ENCODE results near the gene FBN2. TPM values are rescaled to one million over a fixed set of nuclear protein-coding genes. Genes with fewer than 3 reads are reported as not detected.

FBN2 gene
- polyA plus RNA-seq (2013, experiment 1 of 2), result 27.4 TPM
- 27.0 TPM for polyA plus RNA-seq (2013, experiment 2 of 2)

GRCh38 chr5:128538000-128538249, at the start of gene FBN2:
FBN2 (minus strand) TSS chr5:128538245; CDS start chr5:128537603, 642 bp downstream.
- no peaks in the 10 kb centered on the region for H3K9me3 ChIP-seq (replicated peaks in 1 of 2; ENCODE audit: control insufficient read depth in 2 of 2, insufficient read depth in 1 of 2, low read depth in 1 of 2, low read length in 2 of 2)
- H2BK12ac ChIP-seq (ENCODE audit: low read length), result peak within 1 kb of the TSS; percentile 75
- peak within 1 kb of the TSS; percentile 79 for H3K4me2 ChIP-seq (ENCODE audit: insufficient read depth, low read length, poor library complexity, severe bottlenecking)
- no peak within 1 kb of the TSS for H4K91ac ChIP-seq (ENCODE audit: low read depth, low read length, poor library complexity)
- H3K18ac ChIP-seq (ENCODE audit: low read length), result peak within 1 kb of the TSS; percentile 96
- no peak within 1 kb of the TSS for H2BK120ac ChIP-seq (ENCODE audit: low read depth, low read length)
- H3K9ac ChIP-seq (ENCODE audit: low read depth, low read length, poor library complexity), result peak within 1 kb of the TSS; percentile 97
- DNase-seq (ENCODE audit: low spot score), result no peak
- no CpG with 5 or more reads among the region's 26 CpGs for WGBS, 2 donors (ENCODE audit: extremely low coverage in 2 of 2, insufficient read length in 2 of 2, insufficient replicate concordance in 1 of 2)
- peaks cover 7% of the 10 kb centered on the region for H3K79me1 ChIP-seq (ENCODE audit: low read depth, low read length)
- peak within 1 kb of the TSS; percentile 37 for H3K23ac ChIP-seq (ENCODE audit: low read depth, low read length, poor library complexity)
- no peaks in the 10 kb centered on the region for H3K27me3 ChIP-seq (ENCODE audit: control insufficient read depth in 3 of 3, insufficient read depth in 3 of 3, low read depth in 1 of 3, low read length in 3 of 3)
- H3K36me3 ChIP-seq (replicated peaks in 1 of 2; ENCODE audit: control insufficient read depth in 2 of 2, insufficient read depth in 2 of 2, low read length in 2 of 2), result peaks cover 2 to 26% of the 10 kb centered on the region in 2 donors
- H3K27ac ChIP-seq (replicated peaks; ENCODE audit: low read length), result peak within 1 kb of the TSS; percentile 95
- H3K4me1 ChIP-seq (ENCODE audit: control insufficient read depth in 2 of 2, insufficient read depth in 1 of 2, low read depth in 1 of 2, low read length in 2 of 2), result peaks cover 4 to 8% of the 10 kb centered on the region in 2 donors
- H3K4ac ChIP-seq (ENCODE audit: low read length), result peak within 1 kb of the TSS; percentile 89
- H2BK15ac ChIP-seq (ENCODE audit: low read length), result peak within 1 kb of the TSS; percentile 99
- H4K8ac ChIP-seq (ENCODE audit: low read depth, low read length), result peak within 1 kb of the TSS; percentile 32
- peak within 1 kb of the TSS; percentile 79 for H2AK5ac ChIP-seq (ENCODE audit: low read depth, low read length)
- H3K4me3 ChIP-seq (ENCODE audit: low read length in 2 of 2), result peak within 1 kb of the TSS; percentile 83 to 99
- H2BK5ac ChIP-seq (ENCODE audit: low read length), result peak within 1 kb of the TSS; percentile 91
- peak within 1 kb of the TSS; percentile 95 for H2AFZ ChIP-seq (ENCODE audit: low read length)
- H3K14ac ChIP-seq (ENCODE audit: low read length), result peak within 1 kb of the TSS; percentile 77

GRCh38 chr5:128587275-128587674, 49.2 kb upstream of the FBN2 start:
- Histone ChIP-seq H2AFZ (ENCODE audit: low read length) (no peak overlapping the region), H3K4ac (ENCODE audit: low read length) (no peak overlapping the region), H3K4me3 (ENCODE audit: low read length in 2 of 2) (no peak overlapping the region), H2AK5ac (ENCODE audit: low read depth, low read length) (no peak overlapping the region), H3K23ac (ENCODE audit: low read depth, low read length, poor library complexity) (no peak overlapping the region), H3K79me1 (ENCODE audit: low read depth, low read length) (no peaks in the 10 kb centered on the region), H2BK5ac (ENCODE audit: low read length) (no peak overlapping the region), H3K27me3 (ENCODE audit: control insufficient read depth in 3 of 3, insufficient read depth in 3 of 3, low read depth in 1 of 3, low read length in 3 of 3) (no peaks in the 10 kb centered on the region), H2BK120ac (ENCODE audit: low read depth, low read length) (no peak overlapping the region), H3K27ac (replicated peaks; ENCODE audit: low read length) (no peak overlapping the region), H3K36me3 (replicated peaks in 1 of 2; ENCODE audit: control insufficient read depth in 2 of 2, insufficient read depth in 2 of 2, low read length in 2 of 2) (no peaks in the 10 kb centered on the region), H2BK12ac (ENCODE audit: low read length) (no peak overlapping the region), H2BK15ac (ENCODE audit: low read length) (no peak overlapping the region), H3K14ac (ENCODE audit: low read length) (no peak overlapping the region), H4K91ac (ENCODE audit: low read depth, low read length, poor library complexity) (no peak overlapping the region), H3K9me3 (replicated peaks in 1 of 2; ENCODE audit: control insufficient read depth in 2 of 2, insufficient read depth in 1 of 2, low read depth in 1 of 2, low read length in 2 of 2) (peaks cover 0 to 2% of the 10 kb centered on the region in 2 donors), H4K8ac (ENCODE audit: low read depth, low read length) (no peak overlapping the region), H3K18ac (ENCODE audit: low read length) (no peak overlapping the region), H3K9ac (ENCODE audit: low read depth, low read length, poor library complexity) (no peak overlapping the region), H3K4me1 (ENCODE audit: control insufficient read depth in 2 of 2, insufficient read depth in 1 of 2, low read depth in 1 of 2, low read length in 2 of 2) (no peaks in the 10 kb centered on the region), H3K4me2 (ENCODE audit: insufficient read depth, low read length, poor library complexity, severe bottlenecking) (no peak overlapping the region)
- DNase-seq (ENCODE audit: low spot score), result no peak
- WGBS, 2 donors (ENCODE audit: extremely low coverage in 2 of 2, insufficient read length in 2 of 2, insufficient replicate concordance in 1 of 2), result no CpG with 5 or more reads among the region's 2 CpGs

- no peak overlapping the region for H4K91ac ChIP-seq (ENCODE audit: low read depth, low read length, poor library complexity)
- H3K9me3 ChIP-seq (replicated peaks in 1 of 2; ENCODE audit: control insufficient read depth in 2 of 2, insufficient read depth in 1 of 2, low read depth in 1 of 2, low read length in 2 of 2), result peaks cover 0 to 2% of the 10 kb centered on the region in 2 donors
- no peak overlapping the region for H3K4ac ChIP-seq (ENCODE audit: low read length)
- no peak overlapping the region for H3K4me3 ChIP-seq (ENCODE audit: low read length in 2 of 2)
- no peak overlapping the region for H3K23ac ChIP-seq (ENCODE audit: low read depth, low read length, poor library complexity)
- WGBS, 2 donors (ENCODE audit: extremely low coverage in 2 of 2, insufficient read length in 2 of 2, insufficient replicate concordance in 1 of 2), result no CpG with 5 or more reads among the region's 1 CpG
- no peak overlapping the region for H2AK5ac ChIP-seq (ENCODE audit: low read depth, low read length)
- H3K4me1 ChIP-seq (ENCODE audit: control insufficient read depth in 2 of 2, insufficient read depth in 1 of 2, low read depth in 1 of 2, low read length in 2 of 2), result no peaks in the 10 kb centered on the region
- H3K36me3 ChIP-seq (replicated peaks in 1 of 2; ENCODE audit: control insufficient read depth in 2 of 2, insufficient read depth in 2 of 2, low read length in 2 of 2), result no peaks in the 10 kb centered on the region
- no peak overlapping the region for H2BK15ac ChIP-seq (ENCODE audit: low read length)
- H2AFZ ChIP-seq (ENCODE audit: low read length), result no peak overlapping the region
- no peak overlapping the region for H4K8ac ChIP-seq (ENCODE audit: low read depth, low read length)
- no peak overlapping the region for H3K14ac ChIP-seq (ENCODE audit: low read length)
- no peaks in the 10 kb centered on the region for H3K79me1 ChIP-seq (ENCODE audit: low read depth, low read length)
- no peak overlapping the region for H3K9ac ChIP-seq (ENCODE audit: low read depth, low read length, poor library complexity)
- H2BK120ac ChIP-seq (ENCODE audit: low read depth, low read length), result no peak overlapping the region
- no peaks in the 10 kb centered on the region for H3K27me3 ChIP-seq (ENCODE audit: control insufficient read depth in 3 of 3, insufficient read depth in 3 of 3, low read depth in 1 of 3, low read length in 3 of 3)
- no peak overlapping the region for H2BK12ac ChIP-seq (ENCODE audit: low read length)
- H3K4me2 ChIP-seq (ENCODE audit: insufficient read depth, low read length, poor library complexity, severe bottlenecking), result no peak overlapping the region
- H3K27ac ChIP-seq (replicated peaks; ENCODE audit: low read length), result no peak overlapping the region
- no peak for DNase-seq (ENCODE audit: low spot score)
- no peak overlapping the region for H2BK5ac ChIP-seq (ENCODE audit: low read length)
- H3K18ac ChIP-seq (ENCODE audit: low read length), result no peak overlapping the region
Measured at GRCh38 chr5:128586848-128587247, 48.8 kb upstream of the FBN2 start.

- Histone ChIP-seq H3K4me3 (ENCODE audit: low read length in 2 of 2) (no peak overlapping the region), H3K79me1 (ENCODE audit: low read depth, low read length) (no peaks in the 10 kb centered on the region), H3K4me1 (ENCODE audit: control insufficient read depth in 2 of 2, insufficient read depth in 1 of 2, low read depth in 1 of 2, low read length in 2 of 2) (no peaks in the 10 kb centered on the region), H2BK120ac (ENCODE audit: low read depth, low read length) (no peak overlapping the region), H3K14ac (ENCODE audit: low read length) (no peak overlapping the region), H2BK12ac (ENCODE audit: low read length) (no peak overlapping the region), H2BK15ac (ENCODE audit: low read length) (no peak overlapping the region), H3K9ac (ENCODE audit: low read depth, low read length, poor library complexity) (no peak overlapping the region), H3K4me2 (ENCODE audit: insufficient read depth, low read length, poor library complexity, severe bottlenecking) (no peak overlapping the region), H2AK5ac (ENCODE audit: low read depth, low read length) (no peak overlapping the region), H3K4ac (ENCODE audit: low read length) (no peak overlapping the region), H2AFZ (ENCODE audit: low read length) (no peak overlapping the region), H3K27me3 (ENCODE audit: control insufficient read depth in 3 of 3, insufficient read depth in 3 of 3, low read depth in 1 of 3, low read length in 3 of 3) (no peaks in the 10 kb centered on the region), H3K18ac (ENCODE audit: low read length) (no peak overlapping the region), H4K91ac (ENCODE audit: low read depth, low read length, poor library complexity) (no peak overlapping the region), H2BK5ac (ENCODE audit: low read length) (no peak overlapping the region), H3K36me3 (replicated peaks in 1 of 2; ENCODE audit: control insufficient read depth in 2 of 2, insufficient read depth in 2 of 2, low read length in 2 of 2) (no peaks in the 10 kb centered on the region), H3K9me3 (replicated peaks in 1 of 2; ENCODE audit: control insufficient read depth in 2 of 2, insufficient read depth in 1 of 2, low read depth in 1 of 2, low read length in 2 of 2) (peaks cover 0 to 2% of the 10 kb centered on the region in 2 donors), H3K27ac (replicated peaks; ENCODE audit: low read length) (no peak overlapping the region), H4K8ac (ENCODE audit: low read depth, low read length) (no peak overlapping the region), H3K23ac (ENCODE audit: low read depth, low read length, poor library complexity) (no peak overlapping the region)
- WGBS, 2 donors (ENCODE audit: extremely low coverage in 2 of 2, insufficient read length in 2 of 2, insufficient replicate concordance in 1 of 2), result no CpG with 5 or more reads among the region's 4 CpGs
- DNase-seq (ENCODE audit: low spot score), result no peak
Measured at GRCh38 chr5:128579639-128580038, 41.6 kb upstream of the FBN2 start.

All from neuronal stem cell (in vitro differentiated cells).